GM13976 (cell line): ENCODE data around the gene TRAF2.
"Not testable (repeated sequence)": the region's sequence is repeated elsewhere in the genome, so short reads cannot be mapped to it uniquely, and the experiment has no call there.

Experiments
- DNase-seq: peaks from one replicate; pipeline ENCODE4 v3.0.0; 2012; ENCODE audit warnings: low spot score
- in situ Hi-C: fragments of 300-500 bp; cut with MboI; formaldehyde crosslinking; loops from one replicate; pipeline ENCODE4 v1.12.0; 2022; ENCODE audit warnings: low sequenced_read_pairs, mixed read lengths, inconsistent platforms; ENCODE audit not compliant: unreplicated experiment
- TF ChIP-seq, protein P1 (sequence below): IDR thresholded peaks from 2 replicates; pipeline ENCODE4 v1.5.1; 2012; ENCODE audit warnings: borderline replicate concordance, mild to moderate bottlenecking; ENCODE audit not compliant: insufficient read depth; ENCODE audit errors: extremely low read depth, missing control alignments, control extremely low read depth

The TRAF2 gene

GRCh38 chr9:136867480-136867879, 18.8 kb upstream of the TRAF2 start:
- TF ChIP-seq, protein P1, sequence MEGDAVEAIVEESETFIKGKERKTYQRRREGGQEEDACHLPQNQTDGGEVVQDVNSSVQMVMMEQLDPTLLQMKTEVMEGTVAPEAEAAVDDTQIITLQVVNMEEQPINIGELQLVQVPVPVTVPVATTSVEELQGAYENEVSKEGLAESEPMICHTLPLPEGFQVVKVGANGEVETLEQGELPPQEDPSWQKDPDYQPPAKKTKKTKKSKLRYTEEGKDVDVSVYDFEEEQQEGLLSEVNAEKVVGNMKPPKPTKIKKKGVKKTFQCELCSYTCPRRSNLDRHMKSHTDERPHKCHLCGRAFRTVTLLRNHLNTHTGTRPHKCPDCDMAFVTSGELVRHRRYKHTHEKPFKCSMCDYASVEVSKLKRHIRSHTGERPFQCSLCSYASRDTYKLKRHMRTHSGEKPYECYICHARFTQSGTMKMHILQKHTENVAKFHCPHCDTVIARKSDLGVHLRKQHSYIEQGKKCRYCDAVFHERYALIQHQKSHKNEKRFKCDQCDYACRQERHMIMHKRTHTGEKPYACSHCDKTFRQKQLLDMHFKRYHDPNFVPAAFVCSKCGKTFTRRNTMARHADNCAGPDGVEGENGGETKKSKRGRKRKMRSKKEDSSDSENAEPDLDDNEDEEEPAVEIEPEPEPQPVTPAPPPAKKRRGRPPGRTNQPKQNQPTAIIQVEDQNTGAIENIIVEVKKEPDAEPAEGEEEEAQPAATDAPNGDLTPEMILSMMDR = no peak
- DNase-seq = no peak
- in situ Hi-C loops = no loop called here

- no peak for DNase-seq
- TF ChIP-seq, protein P1 = no peak
- in situ Hi-C loops = no loop called here
These were observed 18.4 kb upstream of the TRAF2 start for GRCh38 chr9:136867917-136868316.

- TF ChIP-seq, protein P1 = no peak
- in situ Hi-C loops = no loop called here
These were observed 17.7 kb upstream of the TRAF2 start for GRCh38 chr9:136868644-136869043.

DNA sequence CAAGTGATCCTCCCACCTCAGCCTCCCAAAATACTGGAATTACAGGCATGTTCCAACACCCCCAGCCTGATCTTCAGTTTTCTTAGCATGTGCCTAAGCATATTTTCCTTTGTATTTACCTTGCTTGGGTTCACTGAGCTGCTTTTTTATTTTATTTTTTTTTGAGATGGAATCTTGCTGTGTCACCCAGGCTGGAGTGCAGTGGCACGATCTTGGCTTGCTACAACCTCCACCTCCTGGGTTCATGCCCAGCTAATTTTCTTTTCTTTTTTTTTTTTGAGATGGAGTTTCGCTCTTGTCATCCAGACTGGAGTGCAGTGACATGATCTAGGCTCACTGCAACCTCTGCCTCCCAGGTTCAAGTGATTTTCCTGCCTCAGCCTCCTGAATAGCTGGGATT, 16.7 kb upstream of the TRAF2 start:
- in situ Hi-C loops, DNase-seq: not testable (repeated sequence)

More at GRCh38 chr9:136868644-136869043, 17.7 kb upstream of the TRAF2 start:
- no peak for DNase-seq

- TF ChIP-seq, protein P1 = no peak
- no peak for DNase-seq
- in situ Hi-C loops = no loop called here
These were observed 11.2 kb upstream of the TRAF2 start for GRCh38 chr9:136875155-136875554.

GRCh38 chr9:136876476-136876875, 9.8 kb upstream of the TRAF2 start:
- in situ Hi-C loops = no loop called here
- no peak for DNase-seq
- TF ChIP-seq, protein P1 = no peak

DNA sequence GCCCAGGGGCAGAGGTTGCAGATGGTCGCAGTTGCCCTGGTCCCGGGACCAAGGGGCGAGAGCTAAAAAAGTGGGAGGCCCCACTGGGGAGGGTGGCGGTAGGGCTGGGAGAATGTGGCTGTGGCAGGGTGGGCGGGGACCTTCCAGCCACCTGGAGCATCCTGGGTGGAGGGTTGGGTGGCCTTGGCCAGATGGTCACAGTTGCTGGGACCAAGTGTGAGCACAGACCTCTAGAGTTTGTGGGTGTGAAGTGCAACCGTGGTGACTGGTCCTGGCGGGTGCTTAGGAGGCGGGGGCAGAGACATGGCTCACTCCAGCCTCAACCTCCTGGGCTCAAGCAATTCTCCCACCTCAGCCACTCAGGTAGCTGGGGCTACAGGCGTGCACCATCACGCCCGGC, 5.7 kb upstream of the TRAF2 start:
- peak; percentile 64 for DNase-seq
- in situ Hi-C loops = no loop called here
- TF ChIP-seq, protein P1 = no peak
